ENCODE data around the gene UQCRHL.
A peak's percentile ranks its signal among the peaks of the same experiment; 100 is the strongest.

The UQCRHL gene

GRCh38 chr1:15758343-15758931 lies 49.0 kb downstream of the UQCRHL start, which contains the start of gene FBLIM1:
Gene FBLIM1 (plus strand): TSS chr1:15758795. CDS start chr1:15764984, 6,189 bp downstream.
- DNase-seq (ENCODE audit: low spot score) = peak; percentile 58

GRCh38 chr1:15757575-15758342 lies 49.7 kb downstream of the UQCRHL start:
- peak; percentile 60 for DNase-seq (ENCODE audit: low spot score)
